ENCODE results near the gene KIAA1755. TPM values are rescaled to one million over a fixed set of nuclear protein-coding genes. Genes with fewer than 3 reads are reported as not detected.

Gene KIAA1755
- polyA plus RNA-seq, 1 of the 3 experiments (the other 2 are of a cell fraction), result 0.54 TPM

GRCh38 chr20:38215194-38216182, 45.0 kb downstream of the KIAA1755 start:
- H3K9ac ChIP-seq, result no peak overlapping the region
- TF ChIP-seq REST (IDR thresholded peaks at IDR 0.05; ENCODE audit: low read depth, low read length), result 0 out of 2 replicates have a peak, but pooled peaks have one; percentile 14
- TF ChIP-seq GABPA (IDR thresholded peaks at IDR 0.05; ENCODE audit: low read depth), result no peak
- TF ChIP-seq RXRA (IDR thresholded peaks at IDR 0.05; ENCODE audit: borderline replicate concordance, low read depth), result no peak
- no peak for TF ChIP-seq GATA2 (CRISPR knock-in tag; IDR thresholded peaks at IDR 0.05)
- TF ChIP-seq TAF1 (IDR thresholded peaks at IDR 0.05; ENCODE audit: borderline replicate concordance, low read depth, low read length), result no peak
- TF ChIP-seq SIN3A (IDR thresholded peaks at IDR 0.05; ENCODE audit: borderline replicate concordance, low read depth, low read length), result no peak
- TF ChIP-seq POLR2AphosphoS5 (IDR thresholded peaks at IDR 0.05; ENCODE audit: low read depth, low read length), result no peak
- H3K4me3 ChIP-seq (ENCODE audit: low read depth in 2 of 2, low read length in 1 of 2), result no peak overlapping the region
- CTCF ChIA-PET, result interaction anchor here (0.6 to 18.4 kb wide), 13 partner anchors 9 to 651 kb away, joined by 3 to 725 read pairs (median 4); no protein-coding TSS in a partner anchor
- no peak for DNase-seq
- H3K36me3 ChIP-seq (replicated peaks in 1 of 2; ENCODE audit: control insufficient read depth in 1 of 2, insufficient read depth in 2 of 2, low read length in 1 of 2), result no peaks in the 10 kb centered on the region
- H3K4me2 ChIP-seq, result no peak overlapping the region
- H3F3A ChIP-seq (replicated peaks; ENCODE audit: insufficient read depth), result peaks cover 21% of the 10 kb centered on the region
- no peaks in the 10 kb centered on the region for H4K20me1 ChIP-seq (ENCODE audit: insufficient read depth)
- H3K9me3 ChIP-seq, result no peaks in the 10 kb centered on the region
- WGBS (ENCODE audit: low lambda C conversion rate), result 93% methylated on average over 19 of the region's 23 CpGs
- no peak overlapping the region for H2AFZ ChIP-seq (ENCODE audit: low read depth)
- no peaks in the 10 kb centered on the region for H3K79me2 ChIP-seq (ENCODE audit: insufficient read depth)
- POLR2A ChIA-PET, result no interaction called here
- no peaks in the 10 kb centered on the region for H3K27me3 ChIP-seq (ENCODE audit: insufficient read depth)
- H3K9me2 ChIP-seq, result no peaks in the 10 kb centered on the region
- no peak overlapping the region for H3K27ac ChIP-seq (ENCODE audit: low read depth in 2 of 2, low read length in 1 of 2)
- peaks cover 20 to 37% of the 10 kb centered on the region in 2 experiments; a peak in 3 of 4 replicates for H3K4me1 ChIP-seq (ENCODE audit: control insufficient read depth in 1 of 2, insufficient read depth in 2 of 2, low read depth in 1 of 2, low read length in 1 of 2)

GRCh38 chr20:38214256-38215193, 46.0 kb downstream of the KIAA1755 start:
- H2AFZ ChIP-seq (ENCODE audit: low read depth), result no peak overlapping the region

More at GRCh38 chr20:38214256-38215193, 46.0 kb downstream of the KIAA1755 start:
- DNase-seq, result no peak
- Histone ChIP-seq H3K9me2 (no peaks in the 10 kb centered on the region), H3K36me3 (replicated peaks in 1 of 2; ENCODE audit: control insufficient read depth in 1 of 2, insufficient read depth in 2 of 2, low read length in 1 of 2) (no peaks in the 10 kb centered on the region), H4K20me1 (ENCODE audit: insufficient read depth) (no peaks in the 10 kb centered on the region), H3K4me1 (ENCODE audit: control insufficient read depth in 1 of 2, insufficient read depth in 2 of 2, low read depth in 1 of 2, low read length in 1 of 2) (peaks cover 19 to 42% of the 10 kb centered on the region in 2 experiments; a peak in 3 of 4 replicates), H3K9ac (no peak overlapping the region), H3K79me2 (ENCODE audit: insufficient read depth) (no peaks in the 10 kb centered on the region), H3K9me3 (no peaks in the 10 kb centered on the region), H3K27ac (ENCODE audit: low read depth in 2 of 2, low read length in 1 of 2) (no peak overlapping the region), H3K4me2 (no peak overlapping the region), H3K4me3 (ENCODE audit: low read depth in 2 of 2, low read length in 1 of 2) (no peak overlapping the region), H3F3A (replicated peaks; ENCODE audit: insufficient read depth) (peaks cover 21% of the 10 kb centered on the region), H3K27me3 (ENCODE audit: insufficient read depth) (no peaks in the 10 kb centered on the region)
- TF ChIP-seq GATA2 (CRISPR knock-in tag; IDR thresholded peaks at IDR 0.05) (no peak), CTCF (IDR thresholded peaks at IDR 0.05) (peak; percentile 21; the same call in 1 of the 2 replicates)
- CTCF ChIA-PET, result interaction anchor here (0.6 to 18.4 kb wide), 13 partner anchors 7 to 650 kb away, joined by 3 to 725 read pairs (median 4); no protein-coding TSS in a partner anchor
- POLR2A ChIA-PET, result no interaction called here
- 87% methylated on average over 19 of the region's 19 CpGs for WGBS (ENCODE audit: low lambda C conversion rate)

Data from SK-N-SH (cell line).